Stimulated activated naive B cell treated with anti-CD40 and anti-IgM and Interleukin-4, amounts not matched to agents 10 μg/mL and 1 μg/mL and 100 μg/mL, for 72 hours (primary cell): ENCODE results near the gene NAV1.

ENCODE experiments used
- ATAC-seq, 2 donors: fragments of 150-1000 bp; cut with Tn5 transposase; replicated peaks; 2 replicates each; pipeline ENCODE4 v1.10.0; 2021; ENCODE audit warnings: moderate library complexity in 1 of 2
- DNase-seq: peaks from one replicate; pipeline ENCODE4 v3.0.0; 2021
- H3K27ac Mint-ChIP-seq: one replicate; pipeline ENCODE4 v1.8.0; 2022; ENCODE audit warnings: mild to moderate bottlenecking, mixed read lengths
- H3K27me3 Mint-ChIP-seq, 2 donors: one replicate each; pipeline ENCODE4 v1.8.0; 2022; ENCODE audit warnings: mixed read lengths in 2 of 2
- H3K36me3 Mint-ChIP-seq, 2 donors: one replicate each; pipeline ENCODE4 v1.8.0; 2022; ENCODE audit warnings: mixed read lengths in 2 of 2, mild to moderate bottlenecking in 1 of 2
- H3K4me1 Mint-ChIP-seq, 2 donors: one replicate each; pipeline ENCODE4 v1.8.0; 2022; ENCODE audit warnings: mixed read lengths in 2 of 2, mild to moderate bottlenecking in 1 of 2
- H3K4me3 Mint-ChIP-seq, 2 donors: one replicate each; pipeline ENCODE4 v1.8.0; 2022; ENCODE audit warnings: mild to moderate bottlenecking in 2 of 2, mixed read lengths in 2 of 2, moderate library complexity in 1 of 2
- H3K9me3 Mint-ChIP-seq, 2 donors: one replicate each; pipeline ENCODE4 v1.8.0; 2022; ENCODE audit warnings: mixed read lengths in 2 of 2, mild to moderate bottlenecking in 1 of 2

Gene NAV1

GRCh38 chr1:201527879-201528278 is 11.0 kb upstream of the NAV1 start:
- ATAC-seq (no peak), DNase-seq (no peak)
- Mint-ChIP-seq H3K4me3 (no peak overlapping the region), H3K9me3 (peaks cover 0 to 4% of the 10 kb centered on the region in 2 donors), H3K36me3 (peaks cover 22 to 65% of the 10 kb centered on the region in 2 donors), H3K27ac (no peak overlapping the region), H3K4me1 (peaks cover 10 to 19% of the 10 kb centered on the region in 2 donors), H3K27me3 (peaks cover 8 to 15% of the 10 kb centered on the region in 2 donors)

GRCh38 chr1:201528631-201529252 is 10.2 kb upstream of the NAV1 start:
- ATAC-seq (no peak), DNase-seq (no peak)
- Mint-ChIP-seq H3K36me3 (peaks cover 22 to 62% of the 10 kb centered on the region in 2 donors), H3K27ac (no peak overlapping the region), H3K27me3 (peaks cover 8 to 16% of the 10 kb centered on the region in 2 donors), H3K4me3 (no peak overlapping the region), H3K9me3 (peaks cover 0 to 4% of the 10 kb centered on the region in 2 donors), H3K4me1 (peaks cover 10 to 19% of the 10 kb centered on the region in 2 donors)

GRCh38 chr1:201530741-201531531 is 8.0 kb upstream of the NAV1 start:
- peaks cover 11 to 17% of the 10 kb centered on the region in 2 donors for H3K4me1 Mint-ChIP-seq
- peak; percentile 32 for DNase-seq
- peaks cover 10 to 47% of the 10 kb centered on the region in 2 donors for H3K36me3 Mint-ChIP-seq
- H3K9me3 Mint-ChIP-seq: no peaks in the 10 kb centered on the region
- peaks cover 9 to 16% of the 10 kb centered on the region in 2 donors for H3K27me3 Mint-ChIP-seq
- H3K4me3 Mint-ChIP-seq: no peak overlapping the region
- ATAC-seq: peak; percentile 71 to 78
- peak overlapping the region; percentile 26 for H3K27ac Mint-ChIP-seq

- Mint-ChIP-seq H3K27me3 (peaks cover 18 to 24% of the 10 kb centered on the region in 2 donors), H3K27ac (no peak overlapping the region), H3K36me3 (peaks cover 10 to 41% of the 10 kb centered on the region in 2 donors)
Measured at GRCh38 chr1:201531551-201532425, 7.1 kb upstream of the NAV1 start.

GRCh38 chr1:201533836-201534235 is 5.1 kb upstream of the NAV1 start:
- H3K4me3 Mint-ChIP-seq: no peak overlapping the region
- no peak overlapping the region for H3K27ac Mint-ChIP-seq
- peaks cover 10 to 29% of the 10 kb centered on the region in 2 donors for H3K36me3 Mint-ChIP-seq
- no peak for DNase-seq
- H3K27me3 Mint-ChIP-seq: peaks cover 37 to 43% of the 10 kb centered on the region in 2 donors
- no peak for ATAC-seq
- peaks cover 23 to 32% of the 10 kb centered on the region in 2 donors for H3K4me1 Mint-ChIP-seq
- no peaks in the 10 kb centered on the region for H3K9me3 Mint-ChIP-seq

More at GRCh38 chr1:201531551-201532425, 7.1 kb upstream of the NAV1 start:
- H3K4me3 Mint-ChIP-seq: no peak overlapping the region
- peaks cover 13 to 21% of the 10 kb centered on the region in 2 donors for H3K4me1 Mint-ChIP-seq
- H3K9me3 Mint-ChIP-seq: no peaks in the 10 kb centered on the region
- peak in 1 of 2 donors; percentile 19 for ATAC-seq
- DNase-seq: no peak

- H3K36me3 Mint-ChIP-seq: peaks cover 10 to 23% of the 10 kb centered on the region in 2 donors
- H3K9me3 Mint-ChIP-seq: no peaks in the 10 kb centered on the region
- H3K27ac Mint-ChIP-seq: no peak overlapping the region
- DNase-seq (no peak), ATAC-seq (peak in 1 of 2 donors; percentile 41)
- H3K4me3 Mint-ChIP-seq: no peak overlapping the region
- peaks cover 46 to 53% of the 10 kb centered on the region in 2 donors for H3K27me3 Mint-ChIP-seq
- H3K4me1 Mint-ChIP-seq: peaks cover 31 to 42% of the 10 kb centered on the region in 2 donors
Measured at GRCh38 chr1:201535046-201535918, 3.6 kb upstream of the NAV1 start.

- H3K27me3 Mint-ChIP-seq: peaks cover 52 to 53% of the 10 kb centered on the region in 2 donors
- DNase-seq: no peak
- H3K27ac Mint-ChIP-seq: no peak overlapping the region
- H3K9me3 Mint-ChIP-seq: no peaks in the 10 kb centered on the region
- ATAC-seq: no peak
- H3K36me3 Mint-ChIP-seq: peaks cover 7 to 18% of the 10 kb centered on the region in 2 donors
- H3K4me1 Mint-ChIP-seq: peaks cover 29 to 42% of the 10 kb centered on the region in 2 donors
- no peak overlapping the region for H3K4me3 Mint-ChIP-seq
Measured at GRCh38 chr1:201535919-201536245, 3.0 kb upstream of the NAV1 start.

GRCh38 chr1:201536558-201536957 is 2.4 kb upstream of the NAV1 start:
- ATAC-seq: no peak
- no peak overlapping the region for H3K4me3 Mint-ChIP-seq
- H3K27ac Mint-ChIP-seq: no peak overlapping the region
- peaks cover 7 to 13% of the 10 kb centered on the region in 2 donors for H3K36me3 Mint-ChIP-seq
- no peak for DNase-seq
- H3K27me3 Mint-ChIP-seq: peaks cover 52 to 56% of the 10 kb centered on the region in 2 donors
- no peaks in the 10 kb centered on the region for H3K9me3 Mint-ChIP-seq
- peaks cover 28 to 44% of the 10 kb centered on the region in 2 donors for H3K4me1 Mint-ChIP-seq

- H3K27me3 Mint-ChIP-seq: peaks cover 56 to 60% of the 10 kb centered on the region in 2 donors
- no peak for DNase-seq
- H3K27ac Mint-ChIP-seq: no peak overlapping the region
- ATAC-seq: no peak
- peaks cover 31 to 49% of the 10 kb centered on the region in 2 donors for H3K4me1 Mint-ChIP-seq
- no peak overlapping the region for H3K4me3 Mint-ChIP-seq
- no peaks in the 10 kb centered on the region for H3K9me3 Mint-ChIP-seq
- H3K36me3 Mint-ChIP-seq: peaks cover 7 to 9% of the 10 kb centered on the region in 2 donors
Measured at GRCh38 chr1:201537028-201537427, 1.9 kb upstream of the NAV1 start.

- Mint-ChIP-seq H3K36me3 (peaks cover 5% of the 10 kb centered on the region in 2 donors), H3K4me1 (peaks cover 33 to 53% of the 10 kb centered on the region in 2 donors), H3K4me3 (no peak overlapping the region), H3K9me3 (no peaks in the 10 kb centered on the region), H3K27me3 (peaks cover 55 to 63% of the 10 kb centered on the region in 2 donors), H3K27ac (no peak overlapping the region)
- no peak for ATAC-seq
- no peak for DNase-seq
Measured at GRCh38 chr1:201537467-201537866, 1.5 kb upstream of the NAV1 start.

- H3K4me1 Mint-ChIP-seq: peaks cover 34 to 54% of the 10 kb centered on the region in 2 donors
- ATAC-seq (no peak), DNase-seq (no peak)
- no peaks in the 10 kb centered on the region for H3K9me3 Mint-ChIP-seq
- H3K27ac Mint-ChIP-seq: no peak overlapping the region
- H3K36me3 Mint-ChIP-seq: no peaks in the 10 kb centered on the region
- peaks cover 52 to 59% of the 10 kb centered on the region in 2 donors for H3K27me3 Mint-ChIP-seq
- peak overlapping the region; percentile 81 to 87 for H3K4me3 Mint-ChIP-seq
Measured at GRCh38 chr1:201537891-201538611, 876 bp upstream of the NAV1 start.

GRCh38 chr1:201539561-201540431 is 869 bp downstream of the NAV1 start:
- H3K27ac Mint-ChIP-seq: no peak overlapping the region
- no peak for DNase-seq
- peak; percentile 13 to 14 for ATAC-seq
- H3K9me3 Mint-ChIP-seq: no peaks in the 10 kb centered on the region
- no peaks in the 10 kb centered on the region for H3K36me3 Mint-ChIP-seq
- H3K27me3 Mint-ChIP-seq: peaks cover 59 to 64% of the 10 kb centered on the region in 2 donors
- H3K4me3 Mint-ChIP-seq: peak overlapping the region; percentile 62 to 81
- peaks cover 36 to 53% of the 10 kb centered on the region in 2 donors for H3K4me1 Mint-ChIP-seq
